ENCODE data around the gene YWHAH.

YWHAH gene

DNA sequence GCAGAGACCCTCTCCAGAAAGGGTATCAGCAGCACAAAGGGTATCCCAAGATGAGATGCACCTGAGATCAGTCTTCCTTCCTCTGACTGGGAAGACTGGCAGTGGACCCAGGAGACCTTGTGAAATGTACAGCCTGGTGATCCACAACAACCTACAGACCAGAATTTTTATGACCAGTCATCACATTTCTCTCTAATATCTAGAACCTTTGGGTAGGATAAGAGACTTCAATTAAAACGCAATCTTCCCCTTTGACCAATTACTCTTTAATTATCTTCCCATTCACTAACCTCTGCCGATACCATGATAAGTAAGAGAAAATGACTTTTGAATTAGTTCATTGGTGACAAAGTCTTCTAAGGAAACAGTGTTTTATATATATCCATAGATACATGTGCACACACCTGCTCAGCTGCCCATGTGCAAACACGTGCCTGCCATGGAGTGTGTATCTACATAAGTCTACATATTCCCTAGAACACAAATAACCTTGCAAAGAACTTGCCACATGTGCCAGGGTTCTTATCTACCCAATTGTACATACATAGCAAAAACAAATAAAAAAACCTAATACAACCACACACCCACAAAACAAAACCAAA is 54.5 kb downstream of the YWHAH start:
- Mint-ChIP-seq H3K36me3 (ENCODE audit: low read depth) (no peaks in the 10 kb centered on the region), H3K27ac (no peak overlapping the region), H3K9me3 (no peaks in the 10 kb centered on the region), H3K4me1 (ENCODE audit: low read depth) (no peaks in the 10 kb centered on the region), H3K27me3 (ENCODE audit: low read depth) (peaks cover 7% of the 10 kb centered on the region), H3K4me3 (no peak overlapping the region)
- no peak for DNase-seq (ENCODE audit: low spot score)

DNA sequence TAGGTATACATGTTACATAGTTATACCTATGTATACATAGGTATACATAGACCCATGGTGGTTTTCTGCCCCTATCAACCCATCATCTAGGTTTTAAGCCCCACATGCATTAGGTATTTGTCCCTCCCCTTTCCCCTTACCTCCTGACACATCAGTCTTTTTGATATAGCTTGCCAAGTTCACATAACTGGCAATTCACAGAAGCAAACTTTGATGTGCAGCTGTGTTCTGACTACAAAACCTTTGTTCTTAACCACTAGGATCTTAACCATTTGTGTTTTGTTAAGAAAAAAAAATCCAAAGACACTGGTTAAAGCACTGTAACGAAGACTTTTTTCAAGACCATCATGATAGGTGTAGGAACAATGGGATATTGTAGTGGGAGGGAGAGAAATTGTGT is 55.8 kb downstream of the YWHAH start:
- DNase-seq (ENCODE audit: low spot score), result no peak
- Mint-ChIP-seq H3K9me3 (no peaks in the 10 kb centered on the region), H3K4me3 (no peak overlapping the region), H3K36me3 (ENCODE audit: low read depth) (no peaks in the 10 kb centered on the region), H3K27me3 (ENCODE audit: low read depth) (peaks cover 7% of the 10 kb centered on the region), H3K4me1 (ENCODE audit: low read depth) (no peaks in the 10 kb centered on the region), H3K27ac (no peak overlapping the region)

DNA sequence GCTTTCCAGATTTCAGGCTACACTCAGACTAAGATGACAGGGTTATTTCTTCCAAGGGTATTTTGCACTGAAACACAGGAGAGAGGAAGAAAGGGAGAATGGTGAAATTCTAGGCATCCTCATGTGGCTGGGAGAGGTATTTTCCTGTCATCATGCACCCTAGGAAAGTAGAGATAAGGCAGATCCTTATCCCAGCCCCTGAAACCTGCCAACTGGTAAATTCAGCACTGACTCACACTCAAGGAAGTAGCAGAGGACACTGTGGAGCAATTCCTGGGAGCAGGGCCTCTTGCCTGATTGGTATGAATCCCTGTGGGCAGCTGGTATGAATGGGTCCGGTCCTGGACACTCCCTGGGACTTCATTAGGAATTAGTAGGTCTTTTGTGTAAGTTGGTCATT is 61.1 kb downstream of the YWHAH start:
- Mint-ChIP-seq H3K27ac (no peak overlapping the region), H3K36me3 (ENCODE audit: low read depth) (no peaks in the 10 kb centered on the region), H3K9me3 (no peaks in the 10 kb centered on the region), H3K4me1 (ENCODE audit: low read depth) (no peaks in the 10 kb centered on the region), H3K27me3 (ENCODE audit: low read depth) (no peaks in the 10 kb centered on the region), H3K4me3 (no peak overlapping the region)
- DNase-seq (ENCODE audit: low spot score), result no peak

Measured in T-helper 2 cell treated with Interferon-gamma antibody and Interleukin-4, amounts not matched to agents 5 μg/mL and 100 μg/mL, for 36 hours (primary cell).